Amygdala (tissue), 56 donors: ENCODE results near the gene SLC41A1.
"Not testable (repeated sequence)": the region's sequence is repeated elsewhere in the genome, so short reads cannot be mapped to it uniquely, and the experiment has no call there.

ENCODE experiments used
- DNase-seq, 56 donors: peaks; one replicate each; lab custom pipeline; 2025; lab: John Stamatoyannopoulos, UW

Gene SLC41A1

DNA sequence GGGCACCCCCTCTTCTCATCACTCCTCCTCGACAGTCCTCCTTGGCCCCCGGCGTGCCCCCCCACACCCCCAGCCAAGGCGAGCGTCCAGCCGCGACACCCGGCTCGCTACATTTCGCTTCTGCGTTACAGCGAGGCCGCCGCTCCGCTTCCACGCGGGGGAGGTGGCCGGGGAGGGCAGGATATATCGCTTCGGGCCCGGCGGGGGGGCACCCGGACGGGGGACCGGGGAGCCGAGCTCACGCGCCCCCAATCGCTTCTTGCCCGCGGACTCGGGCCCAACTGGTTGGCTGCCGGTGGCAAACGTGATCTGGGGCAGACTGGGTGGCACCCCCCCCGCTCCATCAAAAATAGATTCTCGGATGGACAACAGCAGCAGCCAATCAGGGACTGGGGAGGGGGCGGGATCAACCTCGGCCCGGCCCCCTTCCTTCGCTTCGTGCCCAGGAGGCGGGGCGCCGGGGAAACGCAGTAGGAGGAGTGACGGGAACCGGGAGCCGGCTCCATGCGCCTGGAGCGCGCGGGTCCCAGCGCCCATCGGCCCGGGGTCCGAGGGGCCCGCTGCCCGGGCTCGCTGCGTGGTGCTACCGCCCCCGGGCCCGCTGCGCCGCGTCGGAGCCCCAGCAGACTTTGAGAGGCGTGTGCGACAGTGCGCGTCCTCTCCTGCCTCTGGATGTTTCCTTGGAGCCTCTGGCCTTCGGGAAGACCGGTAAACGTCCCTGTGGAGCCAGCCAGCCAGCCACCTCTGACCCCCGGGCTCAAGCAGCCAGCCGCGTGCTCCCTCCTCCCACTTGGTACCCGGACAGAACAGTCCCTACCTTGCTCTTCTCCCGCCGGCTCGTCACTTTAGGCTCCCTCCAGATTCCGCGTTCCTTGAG is at the start of gene SLC41A1:
SLC41A1 (minus strand) TSS at position 321 of the 877 bp plus-strand sequence. CDS start 2,757 bp downstream, outside the sequence.
- DNase-seq = peak; percentile 57 to 98 (median 92)

- no peak for DNase-seq
These were observed 48.5 kb upstream of the SLC41A1 start for GRCh38 chr1:205861540-205861939.

GRCh38 chr1:205858141-205858961 is 45.4 kb upstream of the SLC41A1 start:
- DNase-seq = no peak

- not testable (repeated sequence) for DNase-seq
These were observed 44.5 kb upstream of the SLC41A1 start for GRCh38 chr1:205857501-205857900.

GRCh38 chr1:205856433-205856832 is 43.4 kb upstream of the SLC41A1 start:
- DNase-seq = no peak

- no peak for DNase-seq
These were observed 40.0 kb upstream of the SLC41A1 start for GRCh38 chr1:205852969-205853368.

GRCh38 chr1:205851993-205852392 is 39.0 kb upstream of the SLC41A1 start:
- DNase-seq = no peak

GRCh38 chr1:205849619-205850355 is 36.8 kb upstream of the SLC41A1 start, which contains the start of gene PM20D1:
Gene PM20D1, minus strand, starts transcription at chr1:205850132. Its CDS starts 60 bp downstream, at chr1:205850072.
- peak in 40 of 56 donors; percentile 9 to 88 (median 32) for DNase-seq

DNA sequence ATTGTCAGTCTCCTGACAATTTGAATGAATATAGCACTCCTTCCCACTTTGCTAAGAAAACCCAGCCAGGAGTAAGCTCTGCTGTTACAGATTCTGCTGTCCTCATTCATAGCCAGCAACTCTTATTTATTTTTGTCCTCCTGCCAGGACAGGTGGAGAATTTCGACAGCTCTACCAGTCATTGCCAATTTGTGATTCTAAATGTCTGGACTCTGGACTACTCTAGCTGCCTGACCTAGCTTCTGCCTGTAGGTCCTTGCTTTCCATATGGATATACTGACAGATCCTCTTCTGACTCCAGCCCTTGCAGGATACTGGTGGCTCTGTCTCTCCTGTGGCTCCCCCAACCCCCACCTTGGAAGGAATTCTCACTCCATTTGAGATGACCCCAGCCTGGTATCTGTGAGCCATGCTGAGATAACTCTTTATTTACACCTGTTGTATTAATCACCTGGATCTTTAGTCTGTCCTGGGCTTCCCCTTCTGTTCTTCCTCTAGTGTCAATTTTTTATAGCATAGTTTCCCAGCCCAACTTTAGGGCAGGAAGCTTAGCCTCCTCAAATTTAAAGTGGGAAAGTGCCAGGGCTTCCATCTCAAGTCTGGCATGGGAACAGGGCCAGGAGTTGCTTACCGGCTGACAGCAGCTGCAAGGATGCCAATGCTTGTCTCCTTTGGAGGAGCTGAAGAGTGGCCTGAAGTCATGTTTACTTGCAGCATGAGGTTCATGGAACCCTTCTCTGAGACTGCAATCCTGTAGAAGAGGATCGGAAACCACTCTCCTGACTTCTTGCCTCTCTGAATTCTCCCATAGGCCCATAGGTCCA is 30.2 kb upstream of the SLC41A1 start:
- DNase-seq = no peak

DNA sequence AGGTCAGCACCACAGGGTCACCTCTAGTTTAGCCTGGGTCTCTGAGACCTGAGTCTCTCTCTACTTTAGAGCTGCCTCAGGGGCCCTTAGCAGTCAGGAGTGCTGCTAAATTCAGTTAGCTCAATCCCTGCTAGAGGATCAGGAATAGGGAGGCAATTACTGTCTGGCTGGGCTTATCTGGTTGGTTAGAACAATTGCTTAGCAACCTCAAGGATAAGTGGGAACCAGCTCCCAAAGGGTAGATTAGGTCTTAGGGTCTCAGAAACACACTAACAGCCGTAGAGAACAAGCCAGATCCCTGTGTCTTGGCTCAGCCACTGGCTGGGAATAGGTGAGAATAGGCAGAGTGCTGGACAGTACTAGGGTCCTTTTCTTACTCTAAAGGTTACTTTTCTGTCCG is 29.2 kb upstream of the SLC41A1 start:
- DNase-seq = no peak

GRCh38 chr1:205840146-205840923 is 27.3 kb upstream of the SLC41A1 start:
- DNase-seq = no peak

GRCh38 chr1:205837382-205837970 is 24.5 kb upstream of the SLC41A1 start:
- no peak for DNase-seq

DNA sequence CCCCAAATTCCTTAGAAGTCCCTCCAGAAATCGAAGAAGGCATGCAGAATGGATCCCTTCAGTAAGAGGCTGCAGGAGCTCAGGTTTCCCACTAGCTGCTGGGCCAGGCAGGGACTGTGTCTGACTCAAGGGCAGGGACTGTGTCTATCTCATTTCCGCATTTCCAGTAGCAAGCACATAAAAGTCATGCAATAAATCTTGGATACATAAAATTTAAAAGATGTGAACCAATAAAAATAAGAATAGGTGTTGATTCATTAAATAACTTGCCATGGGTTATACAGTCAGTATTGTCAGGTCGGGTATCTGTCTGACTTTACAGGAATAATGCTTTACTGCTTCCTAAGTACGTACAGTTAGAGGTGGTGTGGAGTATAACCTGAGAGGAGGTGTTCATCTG is 21.8 kb upstream of the SLC41A1 start:
- no peak for DNase-seq

GRCh38 chr1:205832326-205832751 is 19.3 kb upstream of the SLC41A1 start:
- no peak for DNase-seq

GRCh38 chr1:205827623-205828022 is 14.6 kb upstream of the SLC41A1 start:
- DNase-seq = no peak

DNA sequence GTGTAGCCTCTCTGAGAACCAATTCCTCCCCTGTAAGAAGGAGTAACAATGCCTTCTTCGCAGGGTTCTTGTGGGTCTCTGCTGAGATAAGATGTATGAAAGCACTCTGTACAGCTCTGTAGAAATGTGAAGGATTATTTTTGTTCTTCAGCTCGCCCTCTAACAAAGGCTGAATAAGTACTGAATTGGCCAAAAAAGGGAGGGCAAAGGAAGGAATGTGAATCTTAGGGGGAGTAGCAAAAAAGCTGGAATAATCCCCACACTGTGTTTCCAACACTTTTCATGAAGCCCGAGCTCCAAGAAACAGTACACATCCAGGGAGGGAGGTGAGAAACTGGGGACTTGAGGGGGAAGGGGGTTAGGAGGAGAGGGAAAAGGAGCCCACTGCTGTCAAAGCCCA is 14.0 kb upstream of the SLC41A1 start:
- DNase-seq = no peak

DNA sequence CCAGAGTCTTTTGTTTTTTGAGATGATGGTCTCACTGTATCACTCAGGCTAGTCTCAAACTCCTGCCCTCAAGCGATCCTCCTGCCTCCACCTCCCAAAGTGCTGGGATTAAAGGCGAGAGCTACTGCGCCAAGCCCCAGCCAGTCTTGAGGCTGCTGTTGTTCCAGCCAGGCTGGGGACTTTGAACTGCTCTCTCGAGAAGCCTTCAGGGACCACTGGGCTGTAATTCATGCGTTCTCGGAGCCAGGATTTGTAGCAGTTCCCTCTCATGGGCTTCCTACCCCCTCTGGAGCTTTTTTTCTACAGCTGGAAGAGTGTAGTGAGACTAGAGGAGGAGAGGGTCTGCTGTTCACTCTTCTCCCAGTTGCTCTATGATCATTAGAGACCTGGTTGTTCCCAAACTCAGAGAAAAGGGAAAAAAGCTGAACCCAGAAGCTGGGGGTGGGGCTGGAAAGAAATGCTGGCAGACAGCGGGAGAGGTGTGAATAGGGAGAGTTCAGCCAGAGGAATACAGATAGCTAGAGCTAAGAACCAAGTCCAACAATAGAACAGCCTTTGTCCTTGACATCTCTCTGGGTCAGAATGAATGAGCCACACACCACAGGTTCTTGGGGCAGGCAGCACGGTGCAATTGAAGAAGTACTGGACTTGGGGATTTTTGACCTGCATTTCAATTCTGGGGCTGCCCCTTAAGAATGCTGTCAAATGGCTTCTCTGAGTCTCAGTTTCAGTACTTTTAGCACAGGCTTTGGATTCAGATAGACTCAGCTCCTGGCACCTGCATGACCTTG is 13.2 kb upstream of the SLC41A1 start:
- no peak for DNase-seq

DNA sequence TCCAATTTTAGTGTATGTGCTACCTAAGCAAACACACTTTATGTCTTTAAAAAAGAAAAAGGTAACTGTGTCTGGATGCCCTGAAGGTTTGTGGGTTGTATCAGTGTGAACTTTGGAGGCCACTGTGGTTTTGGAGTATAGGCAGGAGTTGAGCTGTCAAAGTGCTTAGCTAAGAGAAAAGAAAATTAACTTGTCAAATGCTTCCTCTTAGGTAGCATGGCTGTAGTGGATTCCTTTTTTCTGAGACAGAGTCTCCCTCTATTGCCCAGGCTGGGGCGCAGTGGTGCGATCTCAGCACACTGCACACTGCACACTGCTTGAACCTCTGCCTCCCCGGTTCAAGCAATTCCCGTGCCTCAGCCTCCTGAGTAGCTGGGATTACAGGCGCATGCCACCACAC is 11.2 kb upstream of the SLC41A1 start:
- DNase-seq = no peak
